Gastrocnemius medialis (tissue), 4 donors: Measurements from ENCODE around the gene CCBE1. TPM values are rescaled to one million over a fixed set of nuclear protein-coding genes. Genes with fewer than 3 reads are reported as not detected.
A peak's percentile ranks its signal among the peaks of the same experiment; 100 is the strongest.

Experiments
- ATAC-seq, 2 donors: fragments of 150-250 bp; one replicate each; pipeline ENCODE4 v1.9.1; 2016
- DNase-seq, 2 donors: peaks; one replicate each; pipeline ENCODE4 v3.0.0-alpha.2; 2019
- H3K27ac ChIP-seq, 4 donors: fragments of 200-600 bp; sonication (generic); 1 replicate in 1 of 4; 2 replicates in 3 of 4; pipeline ENCODE4 v1.5.1; 2016 to 2018; ENCODE audit warnings: mild to moderate bottlenecking in 2 of 4, moderate library complexity in 1 of 4
- H3K27me3 ChIP-seq, 3 donors: fragments of 200-600 bp; sonication (generic) in 2 of 3; 1 replicate in 1 of 3; 2 replicates in 2 of 3; pipeline versions ENCODE4 v1.5.1 to v1.6.0; 2016 to 2019; ENCODE audit warnings: mild to moderate bottlenecking in 1 of 3, moderate library complexity in 1 of 3
- H3K36me3 ChIP-seq, 2 donors: fragments of 200-600 bp; sonication (generic) in 1 of 2; one replicate each; pipeline ENCODE4 v1.5.1; 2017 to 2018
- H3K4me1 ChIP-seq, 2 donors: fragments of 200-600 bp; sonication (generic) in 1 of 2; one replicate each; pipeline ENCODE4 v1.5.1; 2016 to 2017; ENCODE audit warnings: mild to moderate bottlenecking in 2 of 2
- H3K4me3 ChIP-seq, 4 donors: fragments of 200-600 bp; sonication (generic) in 3 of 4; 1 replicate in 1 of 4; 2 replicates in 3 of 4; pipeline ENCODE4 v1.5.1; 2016 to 2019; ENCODE audit warnings: mild to moderate bottlenecking in 2 of 4
- H3K9me3 ChIP-seq, 3 donors: fragments of 200-600 bp; sonication (generic) in 2 of 3; 1 replicate in 1 of 3; 2 replicates in 2 of 3; pipeline ENCODE4 v1.5.1; 2016 to 2019
- POLR2A ChIP-seq, 2 donors: fragments of 450-650 bp; IDR thresholded peaks; one replicate each; pipeline ENCODE4 v1.6.1; 2017; ENCODE audit warnings: antibody characterized with exemption in 2 of 2, mild to moderate bottlenecking in 2 of 2, moderate library complexity in 2 of 2
- in situ Hi-C, 4 donors: fragments of 200-750 bp; cut with MboI; loops; one replicate each; pipeline versions ENCODE4 v1.15.0 to v1.8.0; 2017; ENCODE audit warnings: low sequenced_read_pairs in 4 of 4
- intact Hi-C: fragments of 100-400 bp; cut with DNase I; formaldehyde crosslinking; loops from one replicate; pipeline ENCODE4 v1.15.1; 2023; ENCODE audit warnings: low total_unique reads
- total RNA-seq, 4 donors: library from RNA; depleted of rRNA; stranded (reverse); fragments of >200 nt; gene quantifications; one replicate each; pipeline versions ENCODE4 v1.1.0 to v1.2.3, GENCODE V29; 2016
- TF ChIP-seq, protein P1 (sequence below), 5 experiments: fragments of 450-650 bp in 3 of 5; fragments of 200-600 bp in 2 of 5; sonication (generic) in 2 of 5; IDR thresholded peaks in 4 of 5; conservative IDR thresholded peaks in 1 of 5; 1 replicate in 4 of 5; 2 replicates in 1 of 5; pipeline ENCODE4 v1.5.1; 2016 to 2019; ENCODE audit warnings: antibody characterized with exemption in 5 of 5, mild to moderate bottlenecking in 3 of 5, moderate library complexity in 3 of 5

Gene CCBE1
- total RNA-seq, 4 donors from 2014 or later, result 0.44 to 2.7 (median 1.3) TPM

DNA sequence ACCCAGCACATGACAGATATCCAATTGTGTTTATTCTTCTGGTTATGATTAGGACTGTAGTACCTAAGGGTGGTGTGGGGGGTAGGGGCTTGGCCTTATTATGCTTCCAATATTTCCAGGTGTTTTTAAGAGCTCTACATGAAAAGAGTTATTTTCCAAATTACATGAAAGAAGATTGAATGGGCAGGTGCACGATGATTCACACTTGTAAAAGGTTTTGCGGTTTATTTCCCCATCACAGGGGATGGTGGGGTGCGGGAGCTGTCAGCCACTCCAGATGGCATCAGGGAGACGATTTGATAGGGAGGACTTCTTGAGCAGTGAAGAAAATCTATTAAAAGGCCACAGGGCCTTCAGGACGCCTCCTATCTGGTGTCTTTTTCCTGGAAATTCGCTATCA lies 15.1 kb upstream of the CCBE1 start:
- ATAC-seq, result no peak
- in situ Hi-C loops (no loop called here), intact Hi-C loops (no loop called here)
- TF ChIP-seq POLR2A (IDR thresholded peaks at IDR 0.05), result no peak
- no peaks in the 10 kb centered on the region for H3K9me3 ChIP-seq
- H3K27me3 ChIP-seq, result no peaks in the 10 kb centered on the region
- H3K4me3 ChIP-seq, result no peak overlapping the region
- H3K36me3 ChIP-seq, result no peaks in the 10 kb centered on the region
- H3K4me1 ChIP-seq, result no peaks in the 10 kb centered on the region
- DNase-seq, result no peak
- H3K27ac ChIP-seq, result no peak overlapping the region

DNA sequence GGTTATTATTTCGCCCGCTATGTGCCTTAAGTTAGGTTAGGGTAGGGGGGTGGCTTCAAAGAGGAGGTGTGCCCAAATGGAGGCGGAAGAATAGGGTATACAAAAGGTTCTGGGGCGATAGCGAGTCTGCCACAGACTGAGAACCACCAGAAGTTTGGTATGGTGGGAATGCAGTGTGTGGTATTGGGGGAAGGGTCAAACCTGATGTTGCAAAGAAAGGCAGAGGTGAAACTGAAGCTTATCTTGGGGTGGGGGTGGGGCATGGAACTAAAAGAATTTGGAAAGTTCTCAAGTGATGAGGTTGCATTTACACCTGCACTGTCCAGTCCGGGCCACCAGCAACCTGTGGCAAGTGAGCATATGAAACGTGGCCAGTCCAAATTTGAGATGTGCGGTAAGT lies 11.8 kb upstream of the CCBE1 start:
- in situ Hi-C loops (no loop called here), intact Hi-C loops (no loop called here)
- ATAC-seq (no peak), DNase-seq (no peak)
- Histone ChIP-seq H3K36me3 (no peaks in the 10 kb centered on the region), H3K9me3 (no peaks in the 10 kb centered on the region), H3K4me3 (no peak overlapping the region), H3K27me3 (no peaks in the 10 kb centered on the region), H3K27ac (no peak overlapping the region), H3K4me1 (no peaks in the 10 kb centered on the region)
- no peak for TF ChIP-seq POLR2A (IDR thresholded peaks at IDR 0.05)
- TF ChIP-seq, protein P1, sequence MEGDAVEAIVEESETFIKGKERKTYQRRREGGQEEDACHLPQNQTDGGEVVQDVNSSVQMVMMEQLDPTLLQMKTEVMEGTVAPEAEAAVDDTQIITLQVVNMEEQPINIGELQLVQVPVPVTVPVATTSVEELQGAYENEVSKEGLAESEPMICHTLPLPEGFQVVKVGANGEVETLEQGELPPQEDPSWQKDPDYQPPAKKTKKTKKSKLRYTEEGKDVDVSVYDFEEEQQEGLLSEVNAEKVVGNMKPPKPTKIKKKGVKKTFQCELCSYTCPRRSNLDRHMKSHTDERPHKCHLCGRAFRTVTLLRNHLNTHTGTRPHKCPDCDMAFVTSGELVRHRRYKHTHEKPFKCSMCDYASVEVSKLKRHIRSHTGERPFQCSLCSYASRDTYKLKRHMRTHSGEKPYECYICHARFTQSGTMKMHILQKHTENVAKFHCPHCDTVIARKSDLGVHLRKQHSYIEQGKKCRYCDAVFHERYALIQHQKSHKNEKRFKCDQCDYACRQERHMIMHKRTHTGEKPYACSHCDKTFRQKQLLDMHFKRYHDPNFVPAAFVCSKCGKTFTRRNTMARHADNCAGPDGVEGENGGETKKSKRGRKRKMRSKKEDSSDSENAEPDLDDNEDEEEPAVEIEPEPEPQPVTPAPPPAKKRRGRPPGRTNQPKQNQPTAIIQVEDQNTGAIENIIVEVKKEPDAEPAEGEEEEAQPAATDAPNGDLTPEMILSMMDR (IDR thresholded peaks at IDR 0.05 in 4 of 5, conservative IDR thresholded peaks at IDR 0.05 in 1 of 5), result no peak

DNA sequence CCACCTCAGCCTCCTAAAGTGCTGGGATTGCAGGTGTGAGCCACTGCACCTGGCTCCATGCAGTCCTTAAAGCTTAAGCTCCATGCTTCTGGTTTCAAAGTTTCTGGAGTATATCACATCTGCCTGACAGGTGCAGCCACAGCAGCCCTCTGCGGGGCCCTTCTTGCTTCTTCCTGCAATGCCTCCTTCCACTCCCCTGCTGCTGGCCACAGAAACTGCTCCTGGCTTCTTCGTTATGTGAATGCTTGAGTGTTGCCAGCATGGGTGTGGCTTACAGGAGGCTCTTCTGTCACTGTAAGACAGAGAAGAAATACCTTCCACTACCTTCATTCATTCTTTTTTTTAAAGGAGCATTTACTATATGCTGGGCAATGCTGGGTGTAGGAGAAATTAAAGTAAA lies 10.1 kb upstream of the CCBE1 start:
- no peak for DNase-seq

DNA sequence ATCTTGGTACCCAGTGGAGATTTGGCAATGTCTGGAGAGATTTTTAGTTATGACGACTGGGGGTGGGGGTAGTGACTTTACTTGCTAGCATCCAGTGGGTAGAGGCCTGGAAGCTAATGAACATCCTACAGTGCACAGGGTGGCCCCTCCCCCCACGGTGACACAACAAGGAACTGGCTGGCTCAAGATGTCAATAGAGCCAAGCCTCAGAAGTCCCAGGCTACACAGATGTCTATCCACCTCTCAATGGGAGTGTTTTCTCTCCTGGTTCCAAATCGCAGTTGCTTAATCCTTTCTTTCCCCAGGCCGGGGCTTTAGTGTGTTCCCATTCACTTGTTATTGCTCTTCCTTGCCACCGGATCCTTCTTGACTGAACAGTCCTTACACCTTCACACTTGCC lies 9.3 kb upstream of the CCBE1 start:
- in situ Hi-C loops (no loop called here), intact Hi-C loops (no loop called here)
- TF ChIP-seq, protein P1 (IDR thresholded peaks at IDR 0.05 in 4 of 5, conservative IDR thresholded peaks at IDR 0.05 in 1 of 5), result no peak
- no peak for TF ChIP-seq POLR2A (IDR thresholded peaks at IDR 0.05)
- Histone ChIP-seq H3K36me3 (no peaks in the 10 kb centered on the region), H3K27ac (no peak overlapping the region), H3K4me1 (no peaks in the 10 kb centered on the region), H3K4me3 (no peak overlapping the region), H3K27me3 (no peaks in the 10 kb centered on the region), H3K9me3 (no peaks in the 10 kb centered on the region)
- peak in 1 of 2 donors; percentile 35 for DNase-seq
- peak in 1 of 2 donors; percentile 30 for ATAC-seq

More for the DNA sequence above, 10.1 kb upstream of the CCBE1 start:
- ATAC-seq, result no peak
- Histone ChIP-seq H3K4me1 (no peaks in the 10 kb centered on the region), H3K36me3 (no peaks in the 10 kb centered on the region), H3K27ac (no peak overlapping the region), H3K9me3 (no peaks in the 10 kb centered on the region), H3K4me3 (no peak overlapping the region), H3K27me3 (no peaks in the 10 kb centered on the region)
- intact Hi-C loops (no loop called here), in situ Hi-C loops (no loop called here)
- TF ChIP-seq POLR2A (IDR thresholded peaks at IDR 0.05), result no peak
- TF ChIP-seq, protein P1 (IDR thresholded peaks at IDR 0.05 in 4 of 5, conservative IDR thresholded peaks at IDR 0.05 in 1 of 5), result no peak

DNA sequence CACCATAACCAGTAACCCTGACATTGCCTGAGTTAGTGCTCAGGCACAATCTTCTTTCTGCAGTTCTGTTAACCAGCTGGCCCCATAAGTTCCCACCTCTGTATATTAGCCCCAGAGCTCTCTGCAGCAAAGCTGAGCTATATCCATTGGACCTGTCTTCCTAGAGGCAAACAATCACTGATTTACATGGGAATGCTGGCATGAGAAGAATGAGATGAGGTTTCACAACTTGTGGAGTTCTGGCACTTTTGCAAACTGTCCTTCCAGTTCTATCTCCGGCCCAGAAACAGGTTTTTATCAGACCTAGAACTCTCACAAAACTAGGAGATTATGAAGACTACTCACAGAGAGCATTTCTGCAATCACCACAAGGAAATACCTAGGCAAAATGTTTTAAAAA lies 7.9 kb upstream of the CCBE1 start:
- Histone ChIP-seq H3K4me1 (no peaks in the 10 kb centered on the region), H3K9me3 (no peaks in the 10 kb centered on the region), H3K4me3 (no peak overlapping the region), H3K27me3 (no peaks in the 10 kb centered on the region), H3K36me3 (no peaks in the 10 kb centered on the region), H3K27ac (no peak overlapping the region)
- in situ Hi-C loops, result no loop called here
- DNase-seq, result no peak
- TF ChIP-seq POLR2A (IDR thresholded peaks at IDR 0.05), result no peak
- TF ChIP-seq, protein P1 (IDR thresholded peaks at IDR 0.05 in 4 of 5, conservative IDR thresholded peaks at IDR 0.05 in 1 of 5), result no peak
- no peak for ATAC-seq
- intact Hi-C loops, result no loop called here
